NCI-H1092 treated with DMSO at 0.1 percent for 48 hours (cell line): ENCODE measurements around the gene SPSB1.

Experiments
- DNase-seq: peaks from one replicate; lab custom pipeline; 2025; lab: John Stamatoyannopoulos, UW

The SPSB1 gene

DNA sequence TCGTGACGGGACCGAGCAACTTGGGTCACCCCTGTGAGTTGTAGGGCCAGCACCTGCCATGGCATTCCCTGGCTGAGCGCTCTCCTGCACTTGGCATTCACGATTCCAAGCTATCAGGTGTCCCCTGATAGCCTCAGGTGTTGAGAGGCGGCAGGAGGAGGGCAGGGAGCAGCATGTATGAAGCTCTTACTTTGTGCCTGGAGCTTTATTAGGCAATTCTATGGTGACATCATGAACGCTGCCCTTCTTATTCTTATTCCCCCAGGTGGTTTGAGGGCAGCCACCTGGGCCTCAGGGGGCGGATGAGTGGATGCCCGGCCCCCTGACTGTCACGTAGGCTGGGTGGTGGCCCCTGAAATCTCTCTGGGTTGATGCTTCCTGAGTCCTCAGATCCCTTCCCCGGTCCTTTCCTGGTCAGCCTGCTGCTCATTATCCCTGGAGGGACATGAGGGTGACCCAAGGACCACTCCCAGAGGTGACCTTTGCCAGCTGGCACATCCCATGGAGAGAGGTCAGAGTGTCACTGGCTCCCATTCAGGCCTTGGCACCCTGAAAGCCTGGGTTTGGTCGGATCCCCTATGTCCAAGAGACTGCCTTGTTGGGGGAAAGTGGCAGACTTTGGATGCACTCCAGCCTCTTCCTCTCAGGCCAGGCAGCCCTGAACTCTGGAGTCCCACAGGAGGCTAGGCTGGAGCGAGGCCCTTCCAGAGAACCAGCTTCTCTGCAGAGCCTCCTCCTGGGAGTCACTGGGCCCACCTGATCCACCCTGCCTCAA lies 51.9 kb downstream of the SPSB1 start:
- DNase-seq: no peak

DNA sequence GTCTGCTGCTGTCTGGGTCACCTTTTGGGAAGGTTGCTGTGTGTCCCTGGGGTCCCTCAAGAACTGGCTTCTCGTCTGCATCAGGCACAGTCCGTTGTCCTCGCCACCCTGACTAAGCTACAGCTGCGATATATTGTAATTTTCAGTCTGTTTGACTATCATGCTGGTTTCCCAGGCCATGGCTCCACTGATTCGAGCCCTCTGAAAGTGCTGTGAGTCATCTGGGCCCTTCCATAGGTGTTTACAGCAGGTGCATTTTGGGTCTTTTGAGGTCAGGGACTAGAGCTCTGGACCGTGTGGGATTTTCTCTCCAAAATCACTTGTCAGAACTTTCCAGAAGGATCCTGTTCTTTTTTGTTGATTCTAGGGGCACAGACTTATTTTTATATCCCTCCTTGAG lies 52.8 kb downstream of the SPSB1 start:
- no peak for DNase-seq

DNA sequence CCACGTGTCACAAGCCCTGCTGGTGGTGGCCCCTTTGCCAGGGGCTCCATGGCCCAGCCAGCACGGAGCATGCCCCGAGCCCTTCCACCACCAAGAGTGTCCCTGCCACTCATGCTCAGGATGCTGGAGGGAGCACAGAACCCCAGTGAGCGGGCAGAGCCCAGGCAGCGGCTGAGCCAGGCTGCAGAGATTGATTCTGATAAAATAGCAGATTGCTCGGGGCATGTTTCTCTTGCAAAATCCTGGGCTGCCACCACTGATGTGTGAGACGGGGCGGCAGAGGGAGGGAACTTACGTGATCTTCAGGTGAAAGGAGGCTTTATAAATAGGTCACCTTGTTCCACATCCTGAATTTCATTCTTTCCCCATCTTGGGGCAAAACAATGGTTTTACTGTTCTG lies 53.2 kb downstream of the SPSB1 start:
- no peak for DNase-seq

DNA sequence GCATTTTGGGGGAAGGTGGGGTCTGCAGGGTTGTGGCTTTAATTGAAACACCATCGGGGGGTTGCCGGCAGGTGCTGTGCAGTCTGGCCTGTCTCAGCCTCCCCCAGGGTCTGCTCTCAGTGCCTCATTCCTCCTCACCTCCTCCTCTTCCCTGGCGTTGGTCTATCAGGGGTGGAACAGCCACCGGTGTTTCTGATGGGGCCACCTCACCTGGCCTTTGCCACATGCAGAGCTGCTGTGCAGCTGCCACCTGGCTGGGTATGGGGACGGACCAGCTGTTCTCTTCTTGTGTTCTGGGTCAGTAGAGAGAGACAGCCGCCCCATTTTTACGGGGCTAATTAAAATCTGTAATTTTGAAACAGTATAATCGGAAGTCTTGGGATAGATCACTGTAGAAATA lies 53.9 kb downstream of the SPSB1 start:
- no peak for DNase-seq

DNA sequence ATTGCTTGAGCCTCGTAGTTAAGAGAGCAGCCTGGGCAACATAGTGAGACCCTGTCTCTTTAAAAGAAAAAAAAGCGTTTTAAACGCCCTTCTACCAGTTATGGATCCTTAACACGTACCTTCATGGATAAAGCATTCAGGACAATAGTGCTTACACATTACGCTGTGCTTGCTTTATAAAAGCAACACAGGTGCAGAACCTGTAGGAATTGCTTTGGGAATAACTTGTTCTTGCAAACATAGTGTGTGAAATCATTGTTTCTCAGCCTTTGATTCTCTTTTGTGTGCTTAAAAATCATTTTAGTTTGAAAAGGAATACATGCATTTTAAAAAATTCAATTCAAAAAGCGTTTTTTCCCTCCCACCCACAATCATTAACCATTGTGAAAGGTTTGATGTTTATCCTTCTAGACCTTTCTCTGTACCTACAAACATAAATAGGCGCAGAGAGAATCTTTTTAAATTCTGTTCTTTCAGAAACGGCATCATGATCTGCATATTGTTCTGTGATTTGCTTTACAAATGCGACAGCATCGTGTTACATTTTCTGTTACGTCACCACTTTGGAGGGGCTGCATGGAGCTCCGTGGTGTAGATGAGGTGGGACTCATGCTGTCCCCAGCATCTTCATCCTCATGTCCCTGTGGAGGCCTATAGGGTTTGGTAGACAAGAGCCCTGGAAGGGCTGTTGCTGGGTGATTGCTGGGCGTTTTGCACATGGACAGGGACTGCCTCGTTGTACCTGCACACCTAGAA lies 54.6 kb downstream of the SPSB1 start:
- DNase-seq: no peak

DNA sequence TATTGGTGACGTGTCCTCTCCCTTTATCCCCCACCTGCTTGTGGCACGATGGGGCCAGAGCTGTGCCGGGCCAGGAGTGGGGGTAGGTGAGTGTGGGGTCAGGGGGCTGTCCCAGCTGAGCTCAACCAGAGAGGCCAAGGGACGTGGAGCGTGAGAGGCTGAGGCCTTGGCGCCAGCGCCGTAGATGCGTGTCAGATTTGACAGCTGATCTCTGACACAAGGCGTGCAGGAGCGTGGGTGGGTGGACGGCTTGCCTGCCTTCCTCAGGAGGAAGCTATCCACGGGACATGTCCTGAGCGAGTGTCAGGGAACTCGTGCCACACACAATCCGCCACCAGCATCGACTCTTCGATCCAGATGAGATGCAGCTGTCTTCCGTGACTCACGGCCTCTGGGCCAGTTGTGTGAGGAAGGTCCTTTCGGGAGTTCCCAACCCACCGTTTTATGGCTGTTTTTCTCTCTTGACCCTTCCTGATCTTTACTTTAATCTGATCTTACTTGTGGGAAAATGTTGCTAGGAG lies 56.7 kb downstream of the SPSB1 start:
- no peak for DNase-seq

DNA sequence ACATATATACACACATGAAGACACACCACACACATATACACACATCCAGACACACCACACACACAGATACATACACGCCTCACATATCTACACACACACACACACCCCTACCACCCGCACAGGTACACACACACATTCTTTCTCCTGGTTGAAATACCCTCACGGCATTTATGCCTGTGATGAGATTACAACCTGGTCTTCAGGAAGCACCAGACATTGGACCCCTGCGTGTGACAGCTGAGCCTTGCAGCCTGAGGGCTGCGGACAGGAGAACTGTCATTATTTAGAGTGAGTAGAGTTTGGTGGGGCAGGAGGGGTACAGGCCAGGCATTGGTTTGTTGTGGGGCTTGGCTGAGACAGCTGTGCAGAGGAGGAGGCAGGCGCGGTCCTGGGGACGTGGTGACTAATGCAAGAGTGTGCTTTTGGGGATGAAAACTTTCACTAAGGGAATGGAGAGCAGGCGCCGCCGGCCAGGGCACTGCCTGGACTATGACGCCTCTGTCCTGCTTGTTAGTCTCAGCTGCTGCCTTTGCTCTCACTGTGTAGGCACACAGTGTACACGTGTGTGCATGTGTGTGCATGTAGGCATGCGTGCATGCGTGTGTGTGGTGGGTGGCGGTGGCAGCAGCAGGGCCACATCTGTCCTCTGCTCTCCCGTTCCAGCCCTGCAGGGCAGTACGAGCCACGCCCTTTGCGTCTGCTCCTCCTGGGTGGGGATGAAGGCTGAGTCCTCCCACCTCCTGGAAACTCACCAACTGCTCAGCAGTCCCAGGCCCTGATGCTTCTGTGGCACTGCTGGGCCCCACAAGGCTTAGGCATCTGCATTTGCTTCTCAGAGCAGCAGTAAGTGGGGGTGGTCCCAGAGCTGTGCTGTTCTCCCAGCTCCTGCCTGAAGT lies 57.6 kb downstream of the SPSB1 start:
- DNase-seq: no peak

DNA sequence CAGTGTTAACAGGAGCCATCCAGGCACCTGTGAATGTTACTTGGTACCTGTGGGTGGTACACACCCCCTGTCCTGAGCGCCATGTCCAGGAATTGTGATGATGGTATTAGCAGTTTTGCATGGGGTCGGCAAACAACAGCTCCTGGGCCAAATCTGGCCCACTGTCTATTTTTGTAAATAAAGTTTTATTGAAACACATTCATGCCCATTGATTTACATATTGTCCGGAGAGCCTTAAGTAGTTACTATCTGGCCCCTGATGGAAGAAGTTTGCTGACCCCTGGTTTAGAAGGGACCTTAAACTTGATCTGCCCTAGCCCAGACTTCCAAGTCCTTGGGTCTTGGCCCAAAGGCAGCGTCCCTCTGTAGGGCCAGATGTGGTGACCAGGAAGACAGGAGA lies 58.3 kb downstream of the SPSB1 start:
- no peak for DNase-seq

DNA sequence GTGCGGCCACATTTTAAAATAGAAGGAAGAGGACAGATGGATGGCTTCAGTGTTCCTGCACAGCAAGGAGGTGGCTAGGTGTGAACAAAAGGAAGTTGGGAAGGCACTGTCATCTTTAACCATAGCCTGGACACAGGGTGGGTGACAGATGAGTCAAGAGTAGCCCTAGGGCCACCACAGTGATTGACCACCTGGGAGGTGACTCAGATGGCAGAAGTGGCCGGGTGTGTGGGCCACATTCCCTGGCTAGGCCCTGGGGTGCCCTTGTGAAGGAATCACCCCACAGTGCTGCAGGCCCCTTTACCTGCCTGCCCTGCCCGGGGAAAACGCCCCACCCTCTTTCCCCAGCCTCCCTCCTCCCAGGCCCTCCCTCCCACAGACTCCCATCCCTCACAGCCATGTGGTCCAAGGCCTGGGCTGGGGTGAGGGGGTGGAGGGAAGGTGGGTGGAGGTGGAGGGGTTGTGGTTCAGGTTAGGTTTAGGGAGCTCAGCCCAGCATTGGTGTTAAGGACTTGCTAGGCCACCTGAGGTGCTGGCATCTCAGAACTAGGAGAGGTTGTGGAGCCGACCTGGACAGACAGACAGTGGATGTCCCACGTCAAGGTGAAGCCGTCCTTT lies 59.1 kb downstream of the SPSB1 start:
- no peak for DNase-seq

DNA sequence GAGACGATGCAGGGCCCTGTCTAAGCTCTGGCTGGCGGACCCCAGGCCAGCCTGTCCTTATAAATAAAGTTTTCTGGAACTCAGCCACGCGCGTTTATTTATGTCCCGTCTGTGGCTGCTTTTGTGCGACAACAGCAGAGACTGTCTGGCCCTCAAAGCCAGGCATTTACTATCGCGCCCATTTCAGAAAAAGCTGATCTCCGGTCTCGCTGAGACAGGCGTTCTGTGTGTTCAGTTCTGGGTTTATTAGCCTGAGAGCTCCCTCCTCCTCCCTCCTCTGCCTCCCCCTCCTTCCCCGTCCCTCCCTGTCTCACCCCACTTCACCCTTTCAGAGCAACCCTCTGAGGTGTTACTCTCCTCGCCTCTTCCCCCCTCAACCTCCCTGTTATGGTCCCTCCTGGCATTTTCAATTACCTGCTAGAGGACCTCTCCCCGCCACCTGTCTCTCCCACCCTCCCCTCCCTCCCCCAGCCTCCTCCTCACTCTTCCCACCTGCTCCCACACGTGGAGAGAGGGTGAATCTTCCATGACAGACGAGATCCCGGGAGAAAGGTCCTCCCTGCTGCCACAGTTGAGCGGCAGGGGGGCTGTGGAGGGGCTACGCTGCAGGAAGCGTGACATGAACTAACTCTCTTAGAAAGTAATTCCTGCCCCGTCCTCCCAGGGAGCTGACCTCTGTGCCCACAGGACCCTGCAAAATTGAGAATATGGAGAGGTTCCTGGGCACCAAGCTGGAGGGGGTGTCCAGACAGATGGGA lies 59.9 kb downstream of the SPSB1 start:
- no peak for DNase-seq

DNA sequence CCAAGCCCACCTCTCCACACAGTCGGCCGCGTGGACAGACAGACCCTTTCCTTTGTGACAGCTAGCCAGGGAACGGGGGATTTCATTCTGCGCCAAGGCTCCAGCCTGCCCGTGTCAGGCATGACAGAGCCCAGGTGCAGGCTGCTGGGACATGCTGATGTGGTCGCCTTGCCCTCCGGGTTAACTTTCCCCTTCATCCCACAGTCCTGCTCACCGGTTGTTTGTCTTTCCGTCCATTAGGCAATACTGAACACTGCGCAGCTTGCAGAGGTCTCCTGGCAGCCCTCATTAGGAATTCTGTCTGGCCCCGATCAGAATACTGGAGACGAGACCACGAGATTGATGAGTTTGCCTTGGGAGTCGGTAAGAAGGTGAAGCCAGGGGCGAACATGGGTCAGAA lies 62.8 kb downstream of the SPSB1 start:
- DNase-seq: no peak

DNA sequence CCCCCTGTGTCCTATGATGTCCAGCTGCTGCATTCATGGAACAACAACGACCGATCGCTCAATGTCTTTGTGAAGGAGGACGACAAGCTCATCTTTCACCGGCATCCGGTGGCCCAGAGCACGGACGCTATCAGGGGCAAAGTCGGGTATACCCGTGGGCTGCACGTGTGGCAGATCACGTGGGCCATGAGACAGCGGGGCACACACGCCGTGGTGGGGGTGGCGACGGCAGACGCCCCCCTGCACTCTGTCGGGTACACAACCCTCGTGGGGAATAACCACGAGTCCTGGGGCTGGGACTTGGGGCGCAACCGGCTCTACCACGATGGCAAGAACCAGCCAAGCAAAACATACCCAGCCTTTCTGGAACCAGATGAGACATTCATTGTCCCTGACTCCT lies 63.3 kb downstream of the SPSB1 start:
- DNase-seq: no peak

DNA sequence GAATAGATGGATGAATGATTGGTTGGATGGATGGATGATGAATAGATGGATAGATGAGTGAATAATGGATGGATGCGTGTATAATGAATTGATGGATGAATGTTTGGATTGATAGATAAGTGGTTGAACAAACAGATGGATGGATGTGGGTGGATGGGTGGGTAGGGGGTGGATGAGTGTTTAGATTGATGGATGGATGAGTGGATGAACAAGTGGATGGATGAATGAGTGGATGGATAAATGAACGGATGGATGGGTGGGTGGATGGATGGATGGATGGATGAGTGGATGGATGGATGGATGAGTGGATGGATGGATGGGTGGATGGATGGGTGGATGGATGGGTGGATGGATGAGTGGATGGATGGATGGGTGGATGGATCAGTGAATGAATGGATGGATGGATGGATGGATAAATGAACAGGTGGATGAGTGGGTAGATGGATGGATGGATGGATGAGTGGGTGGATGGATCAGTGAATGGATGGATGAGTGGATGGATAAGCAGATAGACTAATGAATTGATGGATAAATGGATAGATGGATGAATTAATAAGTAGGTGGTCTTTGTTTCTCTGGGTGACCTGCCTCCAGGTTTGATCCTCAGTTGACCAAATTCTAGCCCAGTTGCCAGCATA lies 64.3 kb downstream of the SPSB1 start:
- no peak for DNase-seq

DNA sequence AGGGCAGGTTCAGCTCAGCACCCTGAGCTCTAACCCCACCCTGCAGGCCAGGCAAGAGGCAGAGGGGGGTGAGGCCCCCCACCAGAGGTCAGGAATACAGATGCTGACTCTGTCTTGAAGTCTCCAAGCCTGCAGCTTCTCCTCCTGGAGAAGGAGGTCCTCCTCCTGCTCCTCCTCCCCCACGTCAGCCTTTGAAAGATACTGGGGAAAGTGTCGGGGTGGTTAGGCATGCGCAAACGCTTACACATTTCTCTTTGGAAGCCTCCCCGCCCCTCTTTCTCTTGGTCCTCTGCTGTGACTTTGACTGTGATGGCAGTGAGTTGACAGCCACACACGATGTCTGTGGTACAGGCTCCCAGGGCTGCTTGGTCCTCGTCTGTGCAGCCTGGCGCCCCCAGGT lies 65.3 kb downstream of the SPSB1 start:
- no peak for DNase-seq

DNA sequence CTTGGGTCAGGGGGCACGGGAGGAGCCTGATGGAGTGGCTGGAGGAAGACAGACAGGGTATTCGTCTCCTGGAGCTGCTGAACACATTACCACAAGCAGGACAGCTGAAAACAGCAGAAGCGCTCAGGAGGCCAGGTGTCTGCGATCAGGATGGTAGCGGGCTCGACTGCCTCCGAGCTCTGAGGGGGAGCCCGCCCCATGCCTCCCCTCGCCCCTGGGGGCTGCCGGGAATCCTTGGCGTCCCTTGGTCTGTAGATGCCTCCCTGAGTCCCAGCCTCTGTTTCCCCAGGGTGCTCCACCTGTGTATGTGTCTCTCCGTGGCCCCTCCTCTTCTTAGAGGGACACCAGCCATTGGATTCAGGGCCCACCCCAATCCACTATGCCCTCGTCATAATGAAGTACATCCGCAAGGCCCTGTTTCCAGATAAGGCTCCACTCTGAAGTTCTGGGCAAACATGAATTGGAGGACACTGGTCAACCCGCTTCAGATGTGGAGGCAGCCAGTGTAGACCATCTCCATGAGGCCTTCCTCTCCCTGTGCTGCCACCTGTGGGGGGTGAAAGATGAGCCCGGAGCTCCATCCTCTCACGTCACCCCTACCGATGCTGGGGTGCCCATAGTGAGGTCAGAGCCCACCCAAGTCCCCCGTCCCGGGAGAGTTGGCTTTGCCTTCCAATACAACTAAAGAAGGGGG lies 67.8 kb downstream of the SPSB1 start:
- DNase-seq: no peak

DNA sequence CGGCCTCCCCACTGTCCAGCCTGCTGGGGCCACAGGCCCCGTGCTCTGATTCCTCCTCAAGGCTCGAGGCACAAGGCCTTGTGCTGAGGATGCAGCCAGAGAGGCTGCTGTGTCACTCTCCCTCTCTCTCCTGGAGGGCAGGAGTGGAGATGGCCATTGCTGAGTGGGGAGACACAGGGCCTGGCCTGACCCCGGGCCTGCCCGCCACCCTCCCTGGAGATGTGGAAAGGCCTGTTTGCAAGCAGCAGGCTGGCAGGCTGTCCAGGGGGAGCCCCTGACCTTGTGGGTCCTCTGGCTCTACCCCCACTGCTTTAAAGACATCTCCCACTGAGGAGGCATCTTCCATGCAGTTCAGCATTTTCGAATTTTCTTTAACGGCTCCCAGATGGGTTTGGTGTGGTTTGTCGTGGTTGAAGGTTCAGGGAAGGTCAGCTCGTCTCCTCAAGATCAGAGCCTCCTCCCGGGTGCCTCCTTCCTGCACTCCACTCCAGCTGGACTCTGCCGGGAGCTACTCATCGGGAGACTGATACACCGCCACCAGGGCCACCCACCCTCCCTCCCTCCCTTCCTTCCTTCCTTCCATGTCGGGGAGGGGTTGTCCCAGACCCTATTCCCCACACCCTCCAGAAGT lies 69.1 kb downstream of the SPSB1 start:
- no peak for DNase-seq

DNA sequence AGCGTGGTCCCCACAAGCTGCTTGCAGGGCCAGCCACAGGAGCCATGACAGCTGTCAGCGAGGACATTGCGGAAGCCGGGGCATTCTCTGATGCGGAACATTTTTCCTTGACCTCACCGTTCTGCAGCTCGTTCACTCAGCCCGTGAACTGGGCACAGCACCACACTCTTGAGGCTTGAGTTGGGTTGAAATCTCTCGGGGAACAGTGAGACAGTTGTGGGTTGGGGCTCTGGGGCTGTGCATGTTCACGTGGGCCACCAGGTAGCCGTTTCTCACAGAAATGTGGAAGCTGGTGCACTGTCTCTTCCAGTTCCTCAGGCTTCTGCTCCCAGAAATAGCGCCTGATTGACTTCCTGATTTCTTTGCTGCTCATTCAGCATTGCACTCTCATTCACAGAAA lies 69.8 kb downstream of the SPSB1 start:
- DNase-seq: no peak

DNA sequence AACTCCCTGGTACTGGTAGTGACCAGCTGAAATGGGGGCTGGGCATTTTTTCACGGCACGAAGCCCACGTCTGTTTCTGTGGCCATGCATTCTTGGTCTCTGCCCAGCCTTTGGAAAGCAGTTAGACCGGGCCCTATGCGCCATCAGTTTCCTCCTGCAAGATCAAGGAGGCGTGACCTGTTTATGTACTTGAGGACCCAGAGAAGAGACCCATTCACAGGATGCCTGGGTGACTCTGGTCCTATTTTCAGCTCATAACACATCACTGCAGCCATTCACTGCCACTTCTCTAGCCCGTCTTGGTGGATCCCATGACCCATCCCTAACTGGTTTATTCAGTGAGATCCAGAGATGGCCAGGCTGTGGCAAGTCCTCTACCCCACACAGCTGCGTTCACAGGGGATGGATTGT lies 70.4 kb downstream of the SPSB1 start:
- DNase-seq: no peak

DNA sequence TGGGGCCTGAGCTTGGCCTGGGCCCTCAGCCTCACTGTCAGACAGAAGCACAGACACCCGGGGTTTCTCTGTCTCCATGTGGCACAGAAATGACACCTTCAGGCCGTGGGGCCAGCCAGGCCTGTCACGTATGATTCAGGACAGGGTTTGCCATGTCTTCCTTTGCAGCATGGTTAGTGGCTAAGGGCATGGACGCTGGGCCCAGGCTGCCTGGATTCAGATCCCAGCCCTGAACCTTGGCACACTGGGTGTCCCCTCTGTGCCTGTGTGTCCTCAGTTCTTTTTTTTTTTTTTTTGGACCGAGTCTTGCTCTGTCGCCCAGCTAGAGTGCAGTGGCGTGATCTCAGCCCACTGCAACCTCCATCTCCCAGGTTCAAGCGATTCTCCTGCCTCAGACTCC lies 73.6 kb downstream of the SPSB1 start:
- DNase-seq: no peak
